Measurements from ENCODE around the gene CD300C.
A peak's percentile ranks its signal among the peaks of the same experiment; 100 is the strongest.
"Not testable (repeated sequence)": the region's sequence is repeated elsewhere in the genome, so short reads cannot be mapped to it uniquely, and the experiment has no call there.

The CD300C gene

DNA sequence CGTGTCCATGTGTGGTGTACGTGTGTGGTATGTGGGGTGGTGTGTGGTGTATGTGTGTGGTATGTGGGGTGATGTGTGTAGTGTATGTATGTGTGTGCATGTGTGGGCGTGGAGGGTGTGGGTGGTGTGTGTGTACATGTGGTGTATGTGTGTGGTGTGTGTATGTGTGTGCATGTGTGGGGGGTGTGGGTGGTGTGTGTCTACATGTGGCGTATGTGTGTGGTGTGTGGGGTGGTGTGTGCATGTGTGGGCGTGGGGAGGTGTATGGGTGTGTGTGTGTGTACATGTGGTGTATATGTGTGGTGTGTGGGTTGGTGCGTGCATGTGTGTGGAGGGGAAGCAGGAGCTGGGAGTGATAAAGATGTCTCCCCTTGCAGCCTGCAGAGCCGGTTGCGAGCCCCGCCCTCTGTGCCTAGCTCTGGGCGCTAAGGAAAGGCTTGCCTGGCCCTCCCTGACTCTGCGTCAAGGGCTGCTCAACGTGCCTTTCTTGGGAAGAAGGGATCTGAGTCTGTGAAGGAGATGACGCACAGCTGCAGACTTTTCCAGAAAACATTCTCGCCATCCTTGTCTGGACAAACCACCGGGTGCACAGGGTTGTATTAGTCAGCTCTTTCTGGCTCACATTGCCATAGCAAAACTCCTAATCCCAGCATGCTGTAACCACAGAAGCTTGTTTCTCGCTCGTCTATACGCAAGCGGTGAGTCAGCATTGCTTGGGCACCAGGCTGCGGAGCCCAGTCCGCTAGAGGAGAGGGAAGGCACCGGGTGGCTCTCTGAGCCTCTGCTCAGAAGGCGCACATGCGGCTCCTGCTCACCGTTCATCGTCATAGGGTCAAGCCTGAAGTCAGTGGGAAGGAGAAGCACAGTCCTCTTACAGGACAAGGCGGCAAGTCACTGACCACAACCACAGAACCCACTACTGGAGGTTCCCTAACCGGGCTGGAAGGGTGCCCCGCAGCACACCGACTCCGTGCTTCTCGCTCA lies 23.4 kb upstream of the CD300C start:
- Mint-ChIP-seq H3K9me3 (peaks cover 4% of the 10 kb centered on the region), H3K4me3 (no peak overlapping the region), H3K27me3 (peaks cover 33% of the 10 kb centered on the region), H3K4me1 (peaks cover 21% of the 10 kb centered on the region), H3K27ac (no peak overlapping the region), H3K36me3 (ENCODE audit: low read depth) (no peaks in the 10 kb centered on the region)
- DNase-seq (peak; percentile 40), ATAC-seq (peak; percentile 82)

DNA sequence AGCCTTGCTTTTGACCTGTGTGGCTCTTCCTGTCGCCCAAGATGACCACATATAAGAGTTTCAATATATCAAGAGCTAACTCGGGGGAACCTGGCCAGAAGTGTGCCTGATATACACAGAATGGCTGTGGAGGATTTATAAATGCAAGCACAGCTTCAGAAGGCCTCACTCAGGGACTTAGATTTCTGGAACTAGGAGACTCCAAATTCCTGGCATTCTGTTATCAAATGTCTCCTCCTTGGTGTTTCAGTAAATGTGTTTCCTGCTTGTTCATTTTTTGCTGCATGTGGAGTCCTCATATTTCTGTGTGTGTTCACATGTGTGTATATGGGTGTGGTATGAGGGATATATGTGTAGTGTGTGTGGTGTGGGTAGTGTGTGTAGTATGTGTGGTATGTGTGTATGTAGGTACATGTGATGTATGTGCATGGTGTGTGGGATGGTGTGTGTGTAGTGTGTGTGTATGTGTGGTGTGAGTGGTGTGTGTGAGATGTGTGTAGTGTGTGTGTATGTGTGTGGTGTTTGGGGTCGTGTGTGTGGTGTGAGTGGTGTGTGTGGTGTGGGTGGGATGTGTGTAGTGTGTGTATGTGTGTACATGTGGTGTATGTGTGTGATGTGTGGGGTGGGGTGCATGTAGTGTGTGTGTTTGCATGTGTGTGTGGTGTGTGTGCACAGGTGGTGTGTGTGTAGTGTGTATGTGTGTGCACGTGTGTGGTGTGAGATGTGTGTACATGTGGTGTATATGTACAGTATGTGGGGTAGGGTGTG lies 22.4 kb upstream of the CD300C start:
- ATAC-seq = no peak
- peaks cover 35% of the 10 kb centered on the region for H3K27me3 Mint-ChIP-seq
- no peak for DNase-seq
- H3K27ac Mint-ChIP-seq = no peak overlapping the region
- H3K4me3 Mint-ChIP-seq = no peak overlapping the region
- peaks cover 4% of the 10 kb centered on the region for H3K9me3 Mint-ChIP-seq
- H3K4me1 Mint-ChIP-seq = peaks cover 22% of the 10 kb centered on the region
- H3K36me3 Mint-ChIP-seq (ENCODE audit: low read depth) = no peaks in the 10 kb centered on the region

DNA sequence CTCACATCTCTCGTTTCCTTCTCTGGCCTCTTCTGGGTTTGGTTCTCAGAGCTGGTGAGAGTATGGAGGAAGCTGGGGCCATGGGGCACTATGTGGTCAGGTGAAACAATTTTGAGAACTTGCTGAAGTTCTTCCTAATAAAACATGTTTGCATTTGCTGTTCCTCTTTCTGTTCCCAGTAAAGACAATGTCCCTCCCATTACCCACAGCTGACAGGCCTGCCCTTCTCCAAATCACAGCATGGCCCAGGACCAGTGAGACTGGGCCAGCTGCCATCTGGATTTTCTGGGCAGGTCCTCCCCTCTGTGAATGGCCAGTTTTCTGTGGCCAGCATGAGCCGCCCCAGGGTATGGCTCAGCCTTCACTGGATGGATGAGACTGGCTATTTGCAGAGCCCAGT lies 21.5 kb upstream of the CD300C start, which contains the start of gene CD300H:
CD300H (minus strand) TSS at position 113 of the 400 bp plus-strand sequence.
- Mint-ChIP-seq H3K36me3 (ENCODE audit: low read depth) (no peaks in the 10 kb centered on the region), H3K27ac (no peak within 1 kb of the TSS), H3K27me3 (peaks cover 35% of the 10 kb centered on the region), H3K4me3 (no peak within 1 kb of the TSS), H3K9me3 (peaks cover 4% of the 10 kb centered on the region), H3K4me1 (peaks cover 22% of the 10 kb centered on the region)
- DNase-seq (no peak), ATAC-seq (no peak)

DNA sequence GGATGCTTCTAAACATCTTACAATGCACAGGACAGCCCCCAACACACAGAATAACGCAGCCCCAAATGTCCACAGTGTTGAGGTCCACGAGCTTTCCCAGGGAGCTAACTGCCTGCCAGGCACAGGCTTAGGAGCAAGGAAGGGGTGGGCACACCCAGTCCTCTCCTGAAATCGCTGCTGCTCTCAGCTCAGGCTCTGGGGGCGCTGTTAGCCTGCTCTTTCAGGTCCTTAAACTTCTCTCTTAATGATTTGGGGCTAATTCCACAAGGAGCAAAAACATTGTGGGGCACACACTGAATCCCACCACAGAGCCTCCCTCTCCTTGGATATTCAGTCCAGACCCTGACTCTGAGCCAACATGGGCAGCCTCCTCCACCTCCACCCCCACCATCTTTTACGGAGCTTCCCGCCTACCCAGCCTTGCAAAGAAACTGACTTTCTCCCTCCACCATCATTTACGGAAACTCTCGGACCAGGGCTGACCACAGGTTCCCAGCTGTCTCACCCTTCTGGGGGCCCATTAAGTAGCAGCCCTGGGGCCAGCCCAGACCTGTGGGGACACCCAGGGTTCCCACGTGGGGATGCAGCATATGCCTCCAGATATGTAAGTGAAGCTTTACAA lies 20.3 kb upstream of the CD300C start:
- H3K4me3 Mint-ChIP-seq = no peak overlapping the region
- H3K27me3 Mint-ChIP-seq = peaks cover 35% of the 10 kb centered on the region
- H3K27ac Mint-ChIP-seq = no peak overlapping the region
- peaks cover 19% of the 10 kb centered on the region for H3K4me1 Mint-ChIP-seq
- H3K9me3 Mint-ChIP-seq = peaks cover 4% of the 10 kb centered on the region
- peak; percentile 51 for DNase-seq
- ATAC-seq = no peak
- no peaks in the 10 kb centered on the region for H3K36me3 Mint-ChIP-seq (ENCODE audit: low read depth)

DNA sequence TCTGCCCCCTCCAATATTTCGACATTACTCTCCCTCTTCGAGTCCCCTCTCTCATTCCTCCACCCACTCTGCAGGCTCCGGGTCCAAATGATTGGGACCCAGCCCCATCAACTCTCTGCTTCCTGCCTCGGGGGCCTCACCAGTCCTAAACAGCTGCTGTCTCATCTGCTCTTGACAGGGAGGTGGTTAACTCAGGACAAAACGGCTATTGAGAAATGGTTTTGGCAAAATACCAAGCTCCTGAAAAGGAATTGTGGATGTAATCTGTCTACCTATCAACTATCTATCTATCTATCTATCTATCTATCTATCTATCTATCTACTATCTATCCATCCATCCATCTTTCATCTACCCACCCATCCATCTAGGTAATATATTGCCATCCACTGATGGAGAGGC lies 19.2 kb upstream of the CD300C start:
- no peaks in the 10 kb centered on the region for H3K36me3 Mint-ChIP-seq (ENCODE audit: low read depth)
- H3K9me3 Mint-ChIP-seq = peaks cover 4% of the 10 kb centered on the region
- peaks cover 33% of the 10 kb centered on the region for H3K27me3 Mint-ChIP-seq
- ATAC-seq (no peak), DNase-seq (no peak)
- no peak overlapping the region for H3K4me3 Mint-ChIP-seq
- peaks cover 19% of the 10 kb centered on the region for H3K4me1 Mint-ChIP-seq
- no peak overlapping the region for H3K27ac Mint-ChIP-seq

DNA sequence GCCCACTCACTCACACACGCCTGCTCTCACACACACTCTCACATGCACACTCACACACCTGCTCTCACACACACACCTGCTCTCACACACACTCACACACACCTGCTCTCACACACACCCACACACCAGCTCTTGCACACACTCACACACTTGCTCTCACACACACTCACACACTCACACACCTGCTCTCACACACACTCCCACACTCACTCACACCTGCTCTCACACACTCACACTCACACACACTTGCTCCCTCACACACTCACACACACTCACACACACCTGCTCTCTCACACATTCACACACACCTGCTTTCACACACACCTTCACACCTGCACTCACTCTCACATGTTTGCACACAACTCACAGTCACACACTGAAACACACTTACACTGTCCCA lies 17.4 kb upstream of the CD300C start:
- peaks cover 15% of the 10 kb centered on the region for H3K4me1 Mint-ChIP-seq
- peaks cover 20% of the 10 kb centered on the region for H3K27me3 Mint-ChIP-seq
- H3K27ac Mint-ChIP-seq = no peak overlapping the region
- no peak for ATAC-seq
- no peak overlapping the region for H3K4me3 Mint-ChIP-seq
- H3K9me3 Mint-ChIP-seq = peaks cover 2% of the 10 kb centered on the region
- DNase-seq = no peak
- H3K36me3 Mint-ChIP-seq (ENCODE audit: low read depth) = no peaks in the 10 kb centered on the region

DNA sequence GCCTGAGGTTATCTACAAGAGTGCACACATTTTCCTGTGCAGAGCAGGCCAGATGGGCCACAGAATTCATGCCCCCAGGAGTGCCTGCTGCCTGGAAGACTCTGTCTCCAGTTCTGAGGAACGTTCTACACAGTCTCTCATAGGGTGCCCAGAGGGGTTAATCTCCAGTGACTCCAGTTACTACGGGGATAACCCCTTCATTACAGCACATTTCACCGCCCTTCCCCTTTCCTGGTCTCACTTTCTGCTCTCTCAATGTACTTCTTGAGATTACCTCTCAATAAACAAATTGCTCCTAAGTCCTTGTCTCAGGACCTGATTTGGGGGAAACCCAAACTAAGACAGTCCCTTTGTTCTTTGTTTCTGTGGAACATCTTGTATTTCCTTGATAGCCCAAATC lies 15.7 kb upstream of the CD300C start:
- H3K27ac Mint-ChIP-seq = no peak overlapping the region
- DNase-seq = no peak
- H3K9me3 Mint-ChIP-seq = no peaks in the 10 kb centered on the region
- H3K27me3 Mint-ChIP-seq = peaks cover 14% of the 10 kb centered on the region
- no peaks in the 10 kb centered on the region for H3K36me3 Mint-ChIP-seq (ENCODE audit: low read depth)
- peaks cover 13% of the 10 kb centered on the region for H3K4me1 Mint-ChIP-seq
- no peak overlapping the region for H3K4me3 Mint-ChIP-seq
- no peak for ATAC-seq

DNA sequence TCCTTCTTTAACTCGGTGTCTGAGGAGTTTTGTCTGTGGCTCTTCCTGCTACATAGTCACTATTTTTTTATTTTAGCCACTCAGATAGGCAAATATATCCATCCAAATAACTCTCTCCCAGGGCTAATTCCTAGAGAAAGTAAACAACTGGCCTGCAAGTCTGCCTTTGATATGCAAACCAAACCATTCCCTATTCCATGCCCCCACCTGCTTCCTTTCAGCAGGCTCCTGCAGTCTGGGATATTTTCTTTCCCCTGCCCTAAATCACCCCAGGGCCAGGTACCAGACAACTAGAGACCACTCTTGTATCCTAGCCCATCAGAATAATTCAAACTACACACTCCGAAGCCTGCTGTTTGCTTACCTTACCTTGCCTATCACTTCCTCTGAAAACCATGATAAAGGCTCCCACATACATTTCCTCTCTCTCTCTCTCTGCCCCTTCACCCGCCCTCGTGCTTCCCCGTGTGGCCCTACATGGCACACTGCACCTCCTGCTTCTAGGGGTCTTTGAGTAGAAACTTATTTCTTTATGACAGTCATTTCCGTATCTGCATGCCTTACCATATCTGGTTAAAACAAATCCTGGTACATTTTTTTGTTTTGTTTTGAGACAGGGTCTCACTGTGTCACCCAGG lies 13.1 kb upstream of the CD300C start:
- no peak overlapping the region for H3K4me3 Mint-ChIP-seq
- no peak for ATAC-seq
- H3K4me1 Mint-ChIP-seq = peaks cover 13% of the 10 kb centered on the region
- no peaks in the 10 kb centered on the region for H3K36me3 Mint-ChIP-seq (ENCODE audit: low read depth)
- DNase-seq = no peak
- peaks cover 8% of the 10 kb centered on the region for H3K27me3 Mint-ChIP-seq
- peaks cover 4% of the 10 kb centered on the region for H3K9me3 Mint-ChIP-seq
- peak overlapping the region; percentile 31 for H3K27ac Mint-ChIP-seq

DNA sequence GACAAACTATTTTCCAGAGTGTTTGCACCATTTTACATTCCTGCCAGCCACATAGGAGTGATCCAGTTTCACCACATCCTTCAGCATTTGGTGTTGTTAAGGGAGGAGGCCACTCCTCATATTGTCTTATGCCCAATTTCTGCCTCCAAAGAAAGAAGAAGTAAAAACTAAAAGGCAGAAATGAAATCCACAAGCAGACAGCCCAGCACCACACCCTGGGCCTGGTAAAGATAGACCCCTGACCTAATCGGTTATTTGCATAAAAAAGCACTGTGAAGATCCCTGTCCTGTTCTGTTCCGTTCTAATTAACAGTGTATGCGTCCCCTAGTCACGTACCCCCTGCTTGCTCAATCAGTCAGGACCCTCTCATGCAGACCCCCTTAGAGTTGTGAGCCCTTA lies 12.5 kb upstream of the CD300C start:
- H3K9me3 Mint-ChIP-seq; DNase-seq; H3K27me3 Mint-ChIP-seq; H3K27ac Mint-ChIP-seq; H3K4me3 Mint-ChIP-seq; ATAC-seq; H3K36me3 Mint-ChIP-seq (ENCODE audit: low read depth): not testable (repeated sequence)
- peaks cover 12% of the 10 kb centered on the region for H3K4me1 Mint-ChIP-seq

DNA sequence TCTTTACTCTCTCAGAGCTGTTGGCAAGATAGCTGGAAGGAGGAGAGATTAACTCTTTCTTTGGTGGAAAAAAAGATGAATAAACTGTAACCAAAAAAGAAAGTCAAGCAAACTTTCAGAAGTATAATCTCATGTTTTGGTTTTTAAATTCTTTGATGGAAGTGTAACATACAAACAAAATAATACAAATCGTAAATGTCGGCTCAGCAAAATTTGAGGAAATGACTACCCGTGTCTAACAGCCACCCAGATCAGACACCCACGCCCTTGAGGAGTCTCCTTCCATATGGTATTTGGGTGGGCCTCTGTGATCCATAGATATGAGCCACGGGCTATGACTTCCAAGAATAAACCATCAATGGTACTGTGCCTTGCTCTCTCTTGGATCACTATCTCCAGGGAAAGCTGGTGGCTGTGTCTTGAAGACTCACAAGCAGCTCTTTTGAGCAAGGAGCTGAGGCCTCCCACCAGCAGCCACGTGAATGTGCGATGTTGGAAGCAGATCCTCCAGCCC lies 9.6 kb upstream of the CD300C start:
- H3K9me3 Mint-ChIP-seq = peaks cover 4% of the 10 kb centered on the region
- ATAC-seq (no peak), DNase-seq (no peak)
- H3K4me1 Mint-ChIP-seq = peaks cover 8% of the 10 kb centered on the region
- no peak overlapping the region for H3K27ac Mint-ChIP-seq
- H3K36me3 Mint-ChIP-seq (ENCODE audit: low read depth) = no peaks in the 10 kb centered on the region
- H3K27me3 Mint-ChIP-seq = peaks cover 2% of the 10 kb centered on the region
- no peak overlapping the region for H3K4me3 Mint-ChIP-seq

DNA sequence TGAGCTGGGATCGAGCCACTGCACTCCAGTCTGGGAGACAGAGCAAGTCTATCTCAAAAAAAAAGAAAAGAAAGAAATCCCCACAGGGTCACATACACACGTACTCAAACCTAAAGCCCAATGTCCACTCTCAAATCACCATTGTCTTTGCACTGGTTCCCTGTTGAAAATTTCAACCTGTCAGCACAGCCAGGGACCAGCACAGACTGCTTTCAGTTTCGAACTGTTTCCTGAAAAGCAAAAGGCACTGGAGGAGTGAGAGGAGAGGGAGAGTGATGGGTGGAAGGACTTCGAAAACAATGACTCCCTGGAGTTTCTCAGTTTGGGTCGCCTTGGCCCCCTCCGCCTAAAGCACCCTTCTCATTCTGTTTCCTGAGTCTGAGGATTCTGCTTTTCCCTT lies 9.0 kb upstream of the CD300C start:
- Mint-ChIP-seq H3K36me3 (ENCODE audit: low read depth) (no peaks in the 10 kb centered on the region), H3K4me1 (peaks cover 8% of the 10 kb centered on the region), H3K27me3 (peaks cover 6% of the 10 kb centered on the region), H3K27ac (no peak overlapping the region), H3K4me3 (no peak overlapping the region), H3K9me3 (peaks cover 4% of the 10 kb centered on the region)
- ATAC-seq (no peak), DNase-seq (no peak)

DNA sequence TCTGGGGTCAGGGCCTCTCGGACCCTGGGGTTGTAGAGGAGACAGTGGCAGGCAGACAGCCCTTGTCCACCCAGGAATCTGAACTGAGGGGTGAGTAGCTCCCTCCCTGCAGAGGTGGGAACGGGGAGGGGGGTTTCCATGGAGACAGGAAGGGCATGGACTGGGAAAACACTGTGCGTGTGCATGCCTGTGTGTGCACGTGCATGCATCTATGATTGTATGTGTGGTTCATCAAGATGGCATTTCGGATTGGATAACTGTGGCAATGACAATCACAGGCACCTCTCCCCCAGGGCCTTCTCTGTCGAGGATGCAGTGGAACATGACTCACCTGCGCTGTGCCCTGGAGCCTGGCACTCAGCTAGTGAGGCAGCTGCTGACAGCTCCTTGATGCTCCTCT lies 6.1 kb upstream of the CD300C start:
- ATAC-seq = no peak
- H3K27me3 Mint-ChIP-seq = peaks cover 6% of the 10 kb centered on the region
- H3K36me3 Mint-ChIP-seq (ENCODE audit: low read depth) = no peaks in the 10 kb centered on the region
- H3K9me3 Mint-ChIP-seq = peaks cover 4% of the 10 kb centered on the region
- H3K4me1 Mint-ChIP-seq = peaks cover 9% of the 10 kb centered on the region
- no peak overlapping the region for H3K4me3 Mint-ChIP-seq
- DNase-seq = no peak
- H3K27ac Mint-ChIP-seq = no peak overlapping the region

DNA sequence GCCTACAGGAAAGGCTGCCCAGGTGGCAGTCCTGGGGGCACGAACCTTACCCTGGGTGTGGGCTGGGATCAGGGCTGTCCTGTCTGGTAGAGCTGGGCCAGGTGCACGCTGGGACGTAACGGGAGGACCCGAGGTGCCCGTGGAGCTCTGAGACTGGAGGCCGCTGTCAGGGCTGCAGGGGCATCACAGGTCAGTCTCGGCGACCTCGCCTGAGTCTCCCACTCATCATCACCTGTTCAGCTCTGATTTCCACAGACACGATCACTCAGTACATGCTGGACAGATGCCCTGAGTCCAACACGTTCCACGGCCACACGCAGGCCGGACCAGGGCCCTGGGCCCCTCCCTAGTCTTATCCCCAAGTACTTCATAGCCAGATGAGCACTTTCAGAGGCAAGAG lies 4.7 kb upstream of the CD300C start:
- DNase-seq = no peak
- Mint-ChIP-seq H3K27ac (no peak overlapping the region), H3K36me3 (ENCODE audit: low read depth) (no peaks in the 10 kb centered on the region), H3K4me1 (peaks cover 9% of the 10 kb centered on the region), H3K27me3 (peaks cover 4% of the 10 kb centered on the region), H3K9me3 (no peaks in the 10 kb centered on the region), H3K4me3 (no peak overlapping the region)
- no peak for ATAC-seq

DNA sequence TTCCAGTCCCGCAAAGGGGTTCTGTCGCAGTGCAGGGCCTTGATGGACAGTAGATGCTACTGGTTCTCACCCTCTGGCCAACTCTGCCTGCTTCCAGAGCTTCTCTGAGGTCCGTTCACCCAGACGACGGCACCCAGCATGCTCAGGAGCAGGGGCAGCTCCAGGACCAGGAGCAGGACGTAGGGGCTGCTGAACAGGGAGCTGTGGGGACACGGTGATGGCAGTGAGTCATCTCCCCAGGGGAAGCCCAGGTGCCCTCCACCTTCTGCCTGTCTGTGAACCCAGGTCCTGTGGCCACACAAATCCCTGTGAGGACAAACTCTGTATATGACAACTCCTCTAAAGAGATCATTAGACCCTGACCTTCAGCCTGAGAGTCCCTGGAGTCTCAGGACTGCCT lies 3.4 kb upstream of the CD300C start:
- DNase-seq (no peak), ATAC-seq (no peak)
- no peak overlapping the region for H3K4me3 Mint-ChIP-seq
- H3K36me3 Mint-ChIP-seq (ENCODE audit: low read depth) = no peaks in the 10 kb centered on the region
- no peaks in the 10 kb centered on the region for H3K9me3 Mint-ChIP-seq
- H3K27me3 Mint-ChIP-seq = peaks cover 4% of the 10 kb centered on the region
- no peak overlapping the region for H3K27ac Mint-ChIP-seq
- H3K4me1 Mint-ChIP-seq = peaks cover 9% of the 10 kb centered on the region
